ENCODE measurements around the gene ETS1.

ETS1 gene

GRCh38 chr11:128517451-128518230, 69.7 kb downstream of the ETS1 start:
- no peak for DNase-seq (ENCODE audit: low spot score)

- no peak for DNase-seq (ENCODE audit: low spot score)
Measured at GRCh38 chr11:128516886-128517285, 70.5 kb downstream of the ETS1 start.

GRCh38 chr11:128515826-128516778, 71.3 kb downstream of the ETS1 start:
- no peak for DNase-seq (ENCODE audit: low spot score)

DNA sequence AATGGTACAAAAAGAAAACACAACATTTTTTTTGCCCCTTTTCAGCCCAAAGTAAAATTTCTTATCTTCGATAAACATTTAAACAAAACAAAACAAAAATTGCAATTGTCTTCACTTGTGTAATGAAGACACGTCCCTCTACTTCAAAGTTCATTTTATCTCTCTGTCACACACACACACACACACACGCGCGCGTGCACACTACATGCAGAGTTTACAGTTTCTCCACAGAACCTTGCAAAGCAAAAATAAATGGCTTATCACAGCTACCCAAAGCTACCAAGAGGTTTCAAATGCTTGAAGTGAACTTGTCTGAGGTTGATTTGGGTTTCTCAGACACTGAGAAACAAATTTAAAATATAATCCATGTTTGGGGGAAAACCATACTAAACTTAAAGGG, 72.3 kb downstream of the ETS1 start:
- DNase-seq (ENCODE audit: low spot score) = no peak

- no peak for DNase-seq (ENCODE audit: low spot score)
Measured at GRCh38 chr11:128513915-128514681, 73.3 kb downstream of the ETS1 start.

DNA sequence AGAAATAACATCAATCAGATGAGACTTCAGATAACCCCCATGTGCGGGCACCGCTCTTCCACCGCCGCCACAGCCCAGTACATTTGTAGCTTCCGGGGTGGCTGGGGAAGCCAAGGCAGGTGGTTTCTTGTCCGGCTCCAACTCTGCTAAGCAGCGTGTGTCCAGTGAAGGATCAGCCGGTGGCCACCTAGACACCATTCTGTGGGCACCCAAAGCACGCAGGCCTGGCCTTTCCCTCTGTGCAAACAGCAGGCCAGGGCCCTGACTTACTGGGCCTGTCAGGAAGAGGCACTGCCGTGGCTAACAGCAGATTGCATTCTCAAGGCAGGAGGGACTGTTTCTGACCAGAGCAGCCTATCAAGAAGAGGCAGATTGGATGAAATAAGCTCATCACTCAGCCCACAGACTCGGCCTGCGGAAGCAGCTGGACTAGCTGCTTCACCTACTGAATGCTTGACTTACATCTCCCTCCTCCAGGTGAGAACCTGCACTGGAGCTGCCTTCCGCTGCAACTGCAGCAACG, 74.8 kb downstream of the ETS1 start:
- DNase-seq (ENCODE audit: low spot score) = no peak

GRCh38 chr11:128511712-128512111, 75.6 kb downstream of the ETS1 start:
- no peak for DNase-seq (ENCODE audit: low spot score)

DNA sequence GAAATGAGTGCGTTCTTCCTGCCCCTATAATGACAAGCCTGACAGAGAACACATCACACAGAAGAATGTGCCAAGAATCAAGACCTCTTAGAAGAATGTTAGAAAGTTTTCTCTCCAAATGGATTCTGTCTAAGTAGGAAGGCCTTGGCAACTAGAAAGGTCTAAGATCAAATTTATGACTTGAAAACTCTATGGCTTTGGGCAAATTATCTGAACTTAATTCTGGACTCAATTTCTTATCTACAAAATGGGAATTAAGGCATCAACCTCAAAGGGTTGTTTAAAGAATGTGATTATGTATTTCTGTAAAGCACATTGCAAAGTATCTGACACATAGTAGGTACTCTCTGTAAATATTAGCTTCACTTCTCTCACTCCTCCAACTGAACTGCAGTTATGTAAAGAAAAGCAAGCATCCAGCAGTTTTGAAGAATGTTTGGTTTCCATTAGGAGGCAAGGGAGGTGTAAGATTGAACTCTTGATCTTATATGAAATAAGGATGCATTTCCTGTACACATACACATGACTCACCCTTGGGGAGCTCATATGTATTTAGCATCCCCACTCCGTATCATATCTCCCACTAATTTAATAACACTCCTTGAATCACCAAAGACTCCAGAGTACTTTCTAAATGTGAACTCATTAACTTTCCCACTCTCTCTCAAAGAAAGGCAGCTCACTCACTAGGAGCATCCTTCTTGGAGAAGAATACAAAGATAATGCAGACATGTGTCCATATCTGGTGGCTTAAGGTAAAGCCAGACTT, 77.6 kb downstream of the ETS1 start:
- DNase-seq (ENCODE audit: low spot score) = no peak

GRCh38 chr11:128508770-128509510, 78.4 kb downstream of the ETS1 start:
- no peak for DNase-seq (ENCODE audit: low spot score)

- DNase-seq (ENCODE audit: low spot score) = no peak
Measured at GRCh38 chr11:128507936-128508335, 79.4 kb downstream of the ETS1 start.

DNA sequence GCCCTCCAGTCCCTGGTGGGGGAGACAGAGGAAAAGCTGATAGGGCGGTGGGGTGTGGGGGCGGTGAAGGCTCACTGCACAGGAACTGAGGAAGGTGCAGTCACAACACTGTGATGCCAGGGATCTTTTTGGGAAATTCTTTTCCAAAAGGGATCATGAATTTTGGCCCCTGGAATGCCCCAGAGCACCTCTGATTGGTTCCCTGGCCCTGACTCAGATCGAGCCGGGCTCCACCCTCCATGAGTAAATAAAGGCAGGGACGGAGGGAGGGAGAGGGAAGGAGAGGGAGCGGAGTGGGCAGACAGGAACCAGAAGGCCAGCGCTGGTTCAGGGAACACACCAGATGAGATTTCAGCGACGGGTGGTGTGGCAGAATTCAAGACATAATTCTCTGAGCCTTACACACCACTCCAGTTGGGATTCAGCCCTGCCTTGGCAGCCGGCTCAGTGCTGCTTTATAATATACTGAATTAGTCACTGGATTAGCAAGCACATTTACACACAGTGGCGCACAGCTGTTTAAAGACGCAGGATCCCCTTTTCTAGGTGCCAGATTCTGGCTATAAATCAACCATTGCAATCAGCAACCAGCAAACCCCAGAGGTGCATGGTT, 80.3 kb downstream of the ETS1 start:
- no peak for DNase-seq (ENCODE audit: low spot score)

DNA sequence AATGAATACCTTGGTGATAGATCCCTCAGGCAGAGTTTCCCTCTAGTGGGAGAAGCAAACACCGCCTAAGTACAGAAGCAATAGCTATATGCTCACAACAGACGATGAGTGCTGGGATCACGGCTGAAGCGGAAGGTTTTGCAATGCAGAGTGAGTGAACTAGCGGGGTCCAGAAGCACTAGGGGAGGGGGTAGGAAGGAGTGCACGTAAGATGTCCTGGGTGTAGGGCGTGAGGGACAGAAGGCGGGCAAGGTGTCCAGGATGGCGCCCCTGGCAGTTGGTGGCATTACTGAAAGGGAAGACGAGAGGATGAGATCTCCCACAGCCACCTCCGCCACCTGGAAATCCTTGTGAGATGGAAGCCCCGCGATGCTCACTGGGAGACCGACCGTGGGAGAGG, 81.0 kb downstream of the ETS1 start:
- no peak for DNase-seq (ENCODE audit: low spot score)

DNA sequence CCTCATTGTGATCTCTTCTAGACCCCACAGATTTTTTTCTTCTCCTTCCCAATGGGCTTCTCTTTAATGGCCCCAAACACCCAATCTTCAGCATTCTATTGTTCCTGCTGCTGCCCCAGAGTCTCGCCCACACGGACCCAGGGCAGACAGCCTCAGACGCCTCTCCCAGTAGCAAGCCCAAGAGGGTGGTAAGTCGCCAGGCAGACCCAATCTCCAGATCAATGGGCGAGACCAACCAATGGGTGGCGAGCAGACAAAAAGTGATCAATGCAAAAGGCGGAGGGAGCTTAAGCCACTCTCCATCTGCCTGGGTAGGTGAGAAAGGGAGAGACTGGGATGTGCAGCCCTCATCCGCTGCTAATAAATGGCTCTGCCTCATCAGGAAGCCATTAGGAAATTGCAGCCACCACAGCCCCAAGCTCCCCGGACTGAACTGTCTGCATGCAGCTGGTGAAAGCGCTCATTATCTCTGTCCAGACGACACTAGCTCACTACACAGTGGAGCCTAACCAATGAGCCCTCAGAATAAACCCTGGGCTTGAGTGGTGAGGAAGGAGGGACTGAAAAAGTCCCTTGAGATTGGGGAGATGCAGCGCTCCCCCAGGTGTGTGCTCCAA, 81.8 kb downstream of the ETS1 start:
- no peak for DNase-seq (ENCODE audit: low spot score)

DNA sequence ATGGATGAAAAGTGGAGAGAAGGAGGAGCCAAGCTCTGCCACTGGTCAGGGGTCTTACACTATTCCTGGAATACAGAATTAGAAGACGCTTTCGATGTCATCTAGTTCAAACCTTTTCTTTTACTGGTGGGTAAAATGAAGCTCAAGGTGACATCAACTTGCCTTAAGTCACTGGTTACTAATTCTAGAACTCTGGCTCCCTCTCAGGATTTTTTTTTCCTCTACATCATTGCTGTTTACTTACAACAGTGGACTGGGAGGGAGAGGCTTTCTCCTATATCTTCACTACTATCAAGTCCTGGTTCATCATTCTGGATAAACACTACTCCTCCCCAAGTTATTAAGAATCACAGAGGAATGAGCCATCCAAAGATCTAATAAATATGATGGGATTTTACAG, 82.9 kb downstream of the ETS1 start:
- no peak for DNase-seq (ENCODE audit: low spot score)

DNA sequence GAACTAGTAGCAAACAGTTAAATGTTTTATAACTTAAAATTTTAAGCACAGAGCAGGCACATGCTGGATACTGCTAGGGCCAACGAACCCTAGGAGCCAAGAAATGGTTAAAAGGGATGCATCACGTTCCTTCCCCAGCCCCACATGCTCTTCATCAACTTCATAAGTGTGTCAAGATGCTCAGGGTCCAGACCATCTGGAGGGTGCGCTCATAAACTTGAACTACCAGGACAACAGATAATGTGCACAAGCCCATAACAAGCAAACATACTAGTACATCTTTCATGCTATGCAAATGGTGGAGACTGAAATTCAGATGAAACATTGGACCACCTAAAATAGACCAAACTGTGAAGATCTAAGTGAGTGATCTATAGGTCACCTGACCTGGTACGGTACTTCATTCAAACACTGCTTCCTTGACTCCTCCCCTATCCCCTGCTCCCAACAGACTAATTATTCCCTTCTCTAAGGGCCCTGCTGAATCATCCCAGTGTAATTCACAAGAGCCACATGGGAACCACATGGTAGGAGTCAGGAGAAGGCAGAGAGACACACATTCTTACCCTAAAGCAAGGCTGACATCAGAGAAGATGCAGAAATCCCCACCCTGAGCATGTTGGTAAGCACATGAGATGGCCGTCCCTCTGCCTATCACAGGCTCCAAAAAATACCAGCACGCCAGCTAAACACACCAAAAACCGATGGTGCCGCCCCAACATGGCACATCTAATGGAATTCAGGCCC, 83.9 kb downstream of the ETS1 start:
- no peak for DNase-seq (ENCODE audit: low spot score)

GRCh38 chr11:128502726-128503125, 84.6 kb downstream of the ETS1 start:
- no peak for DNase-seq (ENCODE audit: low spot score)

- no peak for DNase-seq (ENCODE audit: low spot score)
Measured at GRCh38 chr11:128501632-128502549, 85.5 kb downstream of the ETS1 start.

GRCh38 chr11:128501008-128501407, 86.3 kb downstream of the ETS1 start:
- DNase-seq (ENCODE audit: low spot score) = no peak
